SK-N-SH (cell line): ENCODE measurements around the gene ANKRD33B.

Experiments
- EP300 ChIP-seq, 2 experiments: IDR thresholded peaks; 2 replicates each; pipeline versions ENCODE4 v1.4.0 to v1.6.1; 2012; ENCODE audit warnings: borderline replicate concordance in 1 of 2, low read depth in 1 of 2, low read length in 1 of 2
- EZH2phosphoT487 ChIP-seq: fragments of 200-600 bp; sonication (generic); IDR thresholded peaks from 2 replicates; pipeline ENCODE4 v1.6.1; 2017; ENCODE audit warnings: low read depth, mixed run types, mild to moderate bottlenecking, antibody characterized with exemption, moderate library complexity, borderline replicate concordance
- GABPA ChIP-seq: IDR thresholded peaks from 2 replicates; pipeline ENCODE4 v1.4.0; 2012; ENCODE audit warnings: low read depth, mild to moderate bottlenecking
- IRF3 ChIP-seq: fragments of 150-350 bp; IDR thresholded peaks from 2 replicates; pipeline ENCODE4 v1.6.1; 2016; ENCODE audit warnings: mild to moderate bottlenecking, low read depth, low read length
- JUND ChIP-seq: IDR thresholded peaks from 2 replicates; pipeline ENCODE4 v1.4.0; 2012
- NFIC ChIP-seq: IDR thresholded peaks from 2 replicates; pipeline ENCODE4 v1.4.0; 2012; ENCODE audit warnings: borderline replicate concordance
- NRF1 ChIP-seq: IDR thresholded peaks from 2 replicates; pipeline ENCODE4 v1.6.1; 2012; ENCODE audit warnings: low read depth, mild to moderate bottlenecking, low read length
- RAD21 ChIP-seq: IDR thresholded peaks from 2 replicates; pipeline ENCODE4 v1.6.1; 2012; ENCODE audit warnings: mild to moderate bottlenecking, low read length
- RFX5 ChIP-seq: IDR thresholded peaks from 2 replicates; pipeline ENCODE4 v1.6.1; 2012; ENCODE audit warnings: mild to moderate bottlenecking, improper control_type of control experiment, low read length
- SIN3A ChIP-seq: IDR thresholded peaks from 2 replicates; pipeline ENCODE4 v1.6.1; 2012; ENCODE audit warnings: low read depth, mild to moderate bottlenecking, low read length, moderate library complexity, borderline replicate concordance
- TCF12 ChIP-seq: IDR thresholded peaks from 2 replicates; pipeline ENCODE4 v1.4.0; 2012
- YY1 ChIP-seq: IDR thresholded peaks from 2 replicates; pipeline ENCODE4 v1.4.0; 2012; ENCODE audit warnings: low read depth, mild to moderate bottlenecking
- TF ChIP-seq, protein P1 (sequence below): fragments of 200-600 bp; sonication (generic); IDR thresholded peaks from 2 replicates; pipeline ENCODE4 v1.6.1; 2017; ENCODE audit warnings: antibody characterized with exemption, mild to moderate bottlenecking, moderate library complexity

GRCh38 chr5:10669983-10670382 is 106.1 kb downstream of the ANKRD33B start:
- no peak for TF ChIP-seq EP300 (IDR thresholded peaks at IDR 0.05; ENCODE audit: borderline replicate concordance in 1 of 2, low read depth in 1 of 2, low read length in 1 of 2)
- no peak for TF ChIP-seq NRF1
- no peak for TF ChIP-seq NFIC
- TF ChIP-seq, protein P1, sequence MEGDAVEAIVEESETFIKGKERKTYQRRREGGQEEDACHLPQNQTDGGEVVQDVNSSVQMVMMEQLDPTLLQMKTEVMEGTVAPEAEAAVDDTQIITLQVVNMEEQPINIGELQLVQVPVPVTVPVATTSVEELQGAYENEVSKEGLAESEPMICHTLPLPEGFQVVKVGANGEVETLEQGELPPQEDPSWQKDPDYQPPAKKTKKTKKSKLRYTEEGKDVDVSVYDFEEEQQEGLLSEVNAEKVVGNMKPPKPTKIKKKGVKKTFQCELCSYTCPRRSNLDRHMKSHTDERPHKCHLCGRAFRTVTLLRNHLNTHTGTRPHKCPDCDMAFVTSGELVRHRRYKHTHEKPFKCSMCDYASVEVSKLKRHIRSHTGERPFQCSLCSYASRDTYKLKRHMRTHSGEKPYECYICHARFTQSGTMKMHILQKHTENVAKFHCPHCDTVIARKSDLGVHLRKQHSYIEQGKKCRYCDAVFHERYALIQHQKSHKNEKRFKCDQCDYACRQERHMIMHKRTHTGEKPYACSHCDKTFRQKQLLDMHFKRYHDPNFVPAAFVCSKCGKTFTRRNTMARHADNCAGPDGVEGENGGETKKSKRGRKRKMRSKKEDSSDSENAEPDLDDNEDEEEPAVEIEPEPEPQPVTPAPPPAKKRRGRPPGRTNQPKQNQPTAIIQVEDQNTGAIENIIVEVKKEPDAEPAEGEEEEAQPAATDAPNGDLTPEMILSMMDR, result no peak
- TF ChIP-seq RFX5, result no peak
- no peak for TF ChIP-seq GABPA
- TF ChIP-seq JUND, result no peak
- no peak for TF ChIP-seq TCF12
- no peak for TF ChIP-seq IRF3
- TF ChIP-seq EZH2phosphoT487, result no peak
- TF ChIP-seq SIN3A, result no peak
- TF ChIP-seq YY1, result no peak
- no peak for TF ChIP-seq RAD21
